Left lung (tissue), 10 donors: ENCODE measurements around the gene DDX59. TPM values are rescaled to one million over a fixed set of nuclear protein-coding genes. Genes with fewer than 3 reads are reported as not detected.

Experiments used
- ATAC-seq: fragments of 200-7000 bp; cut with Tn5 transposase; one replicate; pipeline ENCODE4 v1.9.1; 2020; ENCODE audit warnings: moderate library complexity
- DNase-seq, 4 donors: peaks; one replicate each; pipeline ENCODE4 v3.0.0-alpha.2; 2013 to 2020
- H3K27ac ChIP-seq, 2 donors: fragments of 200-600 bp; sonication (generic) in 1 of 2; one replicate each; pipeline versions ENCODE4 v1.5.0 to v1.8.0; 2020 to 2021
- H3K27me3 ChIP-seq, 2 donors: fragments of 200-600 bp; sonication (generic) in 1 of 2; one replicate each; pipeline versions ENCODE4 v1.5.0 to v1.8.0; 2020 to 2021
- H3K36me3 ChIP-seq, 2 donors: fragments of 200-600 bp; sonication (generic) in 1 of 2; one replicate each; pipeline versions ENCODE4 v1.5.0 to v1.8.0; 2020 to 2021
- H3K4me1 ChIP-seq, 2 donors: fragments of 200-600 bp; one replicate each; pipeline ENCODE4 v1.8.0; 2021
- H3K4me3 ChIP-seq, 2 donors: fragments of 200-600 bp; sonication (generic) in 1 of 2; one replicate each; pipeline versions ENCODE4 v1.5.0 to v1.8.0; 2020 to 2021; ENCODE audit warnings: mild to moderate bottlenecking in 1 of 2
- H3K9me3 ChIP-seq, 2 donors: fragments of 200-600 bp; sonication (generic) in 1 of 2; one replicate each; pipeline versions ENCODE4 v1.5.0 to v1.8.0; 2020 to 2021
- CTCF ChIP-seq, 2 donors: fragments of 200-600 bp; sonication (generic) in 1 of 2; IDR thresholded peaks; one replicate each; pipeline versions ENCODE4 v1.5.0 to v1.8.0; 2021; ENCODE audit warnings: antibody characterized with exemption in 2 of 2
- intact Hi-C, 2 donors: fragments of 100-400 bp; cut with DNase I; formaldehyde crosslinking; loops; one replicate each; pipeline versions ENCODE4 v1.11.2 to v1.14.2; 2022
- polyA plus RNA-seq, 6 donors: library from polyadenylated mRNA; unstranded; fragments of 120-200 nt; gene quantifications; one replicate each; pipeline ENCODE4 v1.2.1, GENCODE V29; 2013; ENCODE audit not compliant: insufficient read length in 6 of 6
- total RNA-seq, 2 donors: library from RNA; stranded (reverse); fragmentation: NEBNext Ultra II Directional; extraction: Animal tissue kit (Norgen Biotek cat#: 25700); gene quantifications; one replicate each; pipeline ENCODE4 v1.2.1, GENCODE V29; 2021
- donor health status: DM: no; HTN: yes; CAD: no.
- donor health status: DM: no; HTN: no; CAD: no.

DDX59 gene
- total and polyA plus RNA-seq, 8 donors, result 15.4 to 36.4 (median 31.3) TPM

GRCh38 chr1:200708161-200708560, 38.5 kb upstream of the DDX59 start:
- no peak overlapping the region for H3K27ac ChIP-seq
- TF ChIP-seq CTCF (IDR thresholded peaks at IDR 0.05), result no peak
- DNase-seq, result no peak
- intact Hi-C loops, result no loop called here
- H3K4me3 ChIP-seq, result no peak overlapping the region
- H3K9me3 ChIP-seq, result no peaks in the 10 kb centered on the region
- no peak for ATAC-seq
- no peaks in the 10 kb centered on the region for H3K27me3 ChIP-seq
- no peaks in the 10 kb centered on the region for H3K36me3 ChIP-seq
- H3K4me1 ChIP-seq, result no peaks in the 10 kb centered on the region

- Histone ChIP-seq H3K4me1 (no peaks in the 10 kb centered on the region), H3K27ac (no peak overlapping the region), H3K27me3 (no peaks in the 10 kb centered on the region), H3K9me3 (no peaks in the 10 kb centered on the region), H3K36me3 (no peaks in the 10 kb centered on the region), H3K4me3 (no peak overlapping the region)
- DNase-seq (no peak), ATAC-seq (no peak)
- no peak for TF ChIP-seq CTCF (IDR thresholded peaks at IDR 0.05)
- intact Hi-C loops, result no loop called here
Observed at GRCh38 chr1:200707116-200707515, 37.4 kb upstream of the DDX59 start.

- H3K27me3 ChIP-seq, result no peaks in the 10 kb centered on the region
- no peak overlapping the region for H3K27ac ChIP-seq
- H3K9me3 ChIP-seq, result no peaks in the 10 kb centered on the region
- no peaks in the 10 kb centered on the region for H3K36me3 ChIP-seq
- no peak for TF ChIP-seq CTCF (IDR thresholded peaks at IDR 0.05)
- no peak overlapping the region for H3K4me3 ChIP-seq
- ATAC-seq (no peak), DNase-seq (no peak)
- intact Hi-C loops, result no loop called here
- H3K4me1 ChIP-seq, result no peaks in the 10 kb centered on the region
Observed at GRCh38 chr1:200706111-200706814, 36.6 kb upstream of the DDX59 start.

- intact Hi-C loops, result no loop called here
- H3K4me3 ChIP-seq, result no peak overlapping the region
- H3K27ac ChIP-seq, result no peak overlapping the region
- no peaks in the 10 kb centered on the region for H3K27me3 ChIP-seq
- H3K4me1 ChIP-seq, result no peaks in the 10 kb centered on the region
- no peaks in the 10 kb centered on the region for H3K36me3 ChIP-seq
- DNase-seq (no peak), ATAC-seq (no peak)
- no peaks in the 10 kb centered on the region for H3K9me3 ChIP-seq
- TF ChIP-seq CTCF (IDR thresholded peaks at IDR 0.05), result no peak
Observed at GRCh38 chr1:200704986-200705500, 35.3 kb upstream of the DDX59 start.

GRCh38 chr1:200699871-200700270, 30.2 kb upstream of the DDX59 start:
- no peak overlapping the region for H3K27ac ChIP-seq
- ATAC-seq (no peak), DNase-seq (no peak)
- no peaks in the 10 kb centered on the region for H3K27me3 ChIP-seq
- no peaks in the 10 kb centered on the region for H3K4me1 ChIP-seq
- H3K4me3 ChIP-seq, result no peak overlapping the region
- no peaks in the 10 kb centered on the region for H3K9me3 ChIP-seq
- no peak for TF ChIP-seq CTCF (IDR thresholded peaks at IDR 0.05)
- intact Hi-C loops, result no loop called here
- H3K36me3 ChIP-seq, result no peaks in the 10 kb centered on the region
